LNCAP (cell line): Measurements from ENCODE around the gene CALHM2.

Experiments
- TF ChIP-seq, protein P1 (sequence below): fragments of 450-650 bp; IDR thresholded peaks from 2 replicates; pipeline ENCODE4 v1.5.1; 2017; ENCODE audit warnings: mild to moderate bottlenecking

The CALHM2 gene

DNA sequence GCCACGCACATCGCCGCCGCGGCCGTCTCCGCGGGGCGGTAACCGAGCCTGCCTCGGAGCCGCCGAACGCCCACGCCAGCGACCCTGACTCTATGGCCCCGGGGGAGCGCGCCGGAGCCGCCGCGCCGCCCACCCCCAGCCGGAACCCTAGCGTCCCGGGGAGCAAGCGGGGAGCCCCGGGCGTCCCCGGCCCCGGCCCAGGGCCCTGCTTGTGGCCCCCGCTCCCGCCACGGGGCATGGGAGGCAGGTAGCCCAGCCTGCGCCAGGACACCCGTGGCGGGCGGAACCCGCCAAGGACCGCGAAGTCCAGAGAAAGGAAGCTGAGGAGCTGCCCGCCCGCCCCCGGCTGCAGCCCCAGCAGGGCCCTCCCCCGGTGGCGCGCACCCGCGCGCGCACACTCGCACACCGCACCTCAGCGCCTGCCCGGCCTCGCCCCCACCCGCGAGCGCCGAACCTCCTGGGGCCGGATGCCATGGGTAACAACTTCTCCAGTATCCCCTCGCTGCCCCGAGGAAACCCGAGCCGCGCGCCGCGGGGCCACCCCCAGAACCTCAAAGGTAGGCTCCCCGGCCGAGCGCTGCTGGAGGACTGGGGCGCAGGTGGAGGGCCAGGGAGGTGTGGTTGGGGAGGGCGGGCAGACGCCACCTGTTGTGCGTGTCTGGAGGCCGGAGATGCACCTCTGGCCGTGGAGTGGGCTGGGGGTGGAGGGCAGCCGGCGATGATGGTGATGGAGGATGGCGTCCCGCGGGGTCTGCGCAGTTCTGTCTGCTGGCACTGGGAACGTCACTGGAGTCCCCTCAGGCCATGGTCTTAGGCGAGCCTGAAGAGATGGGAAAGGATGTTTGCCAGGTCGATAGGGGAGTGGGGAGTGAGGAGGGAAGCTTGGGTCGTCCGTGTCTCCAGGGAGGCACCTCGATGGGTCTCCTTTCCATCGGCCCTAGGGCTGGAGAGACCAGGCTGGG lies 42.0 kb upstream of the CALHM2 start:
- TF ChIP-seq, protein P1, sequence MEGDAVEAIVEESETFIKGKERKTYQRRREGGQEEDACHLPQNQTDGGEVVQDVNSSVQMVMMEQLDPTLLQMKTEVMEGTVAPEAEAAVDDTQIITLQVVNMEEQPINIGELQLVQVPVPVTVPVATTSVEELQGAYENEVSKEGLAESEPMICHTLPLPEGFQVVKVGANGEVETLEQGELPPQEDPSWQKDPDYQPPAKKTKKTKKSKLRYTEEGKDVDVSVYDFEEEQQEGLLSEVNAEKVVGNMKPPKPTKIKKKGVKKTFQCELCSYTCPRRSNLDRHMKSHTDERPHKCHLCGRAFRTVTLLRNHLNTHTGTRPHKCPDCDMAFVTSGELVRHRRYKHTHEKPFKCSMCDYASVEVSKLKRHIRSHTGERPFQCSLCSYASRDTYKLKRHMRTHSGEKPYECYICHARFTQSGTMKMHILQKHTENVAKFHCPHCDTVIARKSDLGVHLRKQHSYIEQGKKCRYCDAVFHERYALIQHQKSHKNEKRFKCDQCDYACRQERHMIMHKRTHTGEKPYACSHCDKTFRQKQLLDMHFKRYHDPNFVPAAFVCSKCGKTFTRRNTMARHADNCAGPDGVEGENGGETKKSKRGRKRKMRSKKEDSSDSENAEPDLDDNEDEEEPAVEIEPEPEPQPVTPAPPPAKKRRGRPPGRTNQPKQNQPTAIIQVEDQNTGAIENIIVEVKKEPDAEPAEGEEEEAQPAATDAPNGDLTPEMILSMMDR, result no peak

DNA sequence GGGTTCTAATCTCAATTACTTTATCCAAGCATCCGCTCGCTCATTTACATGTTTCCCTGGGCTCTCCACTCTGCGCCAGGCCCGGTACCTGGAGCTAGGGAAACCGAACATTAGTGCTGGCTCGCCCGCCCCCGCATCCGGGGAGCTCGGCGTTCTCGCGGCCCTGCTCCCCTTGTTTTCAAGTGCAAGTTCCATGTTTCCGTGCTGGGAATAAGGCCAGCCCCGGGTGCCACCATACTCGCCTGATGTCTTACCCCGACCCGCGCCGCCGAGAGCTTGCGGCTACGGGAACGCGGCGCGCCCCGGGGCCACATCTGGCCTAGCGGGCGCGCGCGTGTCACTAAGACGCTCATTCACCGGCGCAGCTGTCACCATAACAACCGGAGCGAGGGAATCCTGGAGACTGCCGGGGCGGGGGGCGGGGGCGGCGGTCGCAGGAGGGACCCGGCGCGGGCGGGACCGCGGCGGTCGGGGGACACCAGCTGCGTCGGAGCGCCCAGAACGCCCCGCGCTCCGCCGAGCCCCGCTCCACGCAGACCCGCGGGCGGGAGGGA lies 41.3 kb upstream of the CALHM2 start, which contains the start of gene NEURL1:
Gene NEURL1 (plus strand): TSS at position 344 of the 554 bp plus-strand sequence. CDS start 683 bp downstream, outside the sequence.
- TF ChIP-seq, protein P1, result no peak

DNA sequence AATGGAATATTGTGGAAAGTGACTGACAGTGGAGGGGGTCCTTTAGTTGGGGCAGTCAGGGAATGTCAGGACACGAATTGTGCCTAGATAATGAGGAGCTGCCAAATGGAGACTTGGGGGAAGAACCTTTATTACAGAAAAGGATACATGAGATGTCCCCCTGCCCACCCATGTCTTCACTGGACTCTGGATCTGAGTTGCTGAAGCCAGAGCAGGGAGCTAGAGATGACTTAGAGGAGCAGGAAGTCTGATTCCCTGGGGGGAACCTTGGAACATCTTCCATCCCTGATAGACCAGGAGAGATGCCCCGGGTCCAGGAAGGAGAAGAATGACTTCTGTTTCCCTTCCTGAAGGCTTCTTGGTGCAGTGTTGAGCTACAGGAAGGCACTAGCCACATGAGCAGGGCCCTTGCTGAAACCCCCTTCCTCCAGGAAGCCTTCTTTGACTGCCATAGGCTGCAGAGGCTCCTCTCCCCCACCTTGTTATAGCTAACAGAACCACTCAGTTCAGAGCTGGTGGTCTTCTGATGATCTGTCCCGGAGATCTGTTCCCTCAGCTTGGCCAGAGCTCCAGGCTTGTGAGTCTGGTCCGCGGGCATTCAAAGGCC lies 40.6 kb upstream of the CALHM2 start:
- TF ChIP-seq, protein P1, result no peak

DNA sequence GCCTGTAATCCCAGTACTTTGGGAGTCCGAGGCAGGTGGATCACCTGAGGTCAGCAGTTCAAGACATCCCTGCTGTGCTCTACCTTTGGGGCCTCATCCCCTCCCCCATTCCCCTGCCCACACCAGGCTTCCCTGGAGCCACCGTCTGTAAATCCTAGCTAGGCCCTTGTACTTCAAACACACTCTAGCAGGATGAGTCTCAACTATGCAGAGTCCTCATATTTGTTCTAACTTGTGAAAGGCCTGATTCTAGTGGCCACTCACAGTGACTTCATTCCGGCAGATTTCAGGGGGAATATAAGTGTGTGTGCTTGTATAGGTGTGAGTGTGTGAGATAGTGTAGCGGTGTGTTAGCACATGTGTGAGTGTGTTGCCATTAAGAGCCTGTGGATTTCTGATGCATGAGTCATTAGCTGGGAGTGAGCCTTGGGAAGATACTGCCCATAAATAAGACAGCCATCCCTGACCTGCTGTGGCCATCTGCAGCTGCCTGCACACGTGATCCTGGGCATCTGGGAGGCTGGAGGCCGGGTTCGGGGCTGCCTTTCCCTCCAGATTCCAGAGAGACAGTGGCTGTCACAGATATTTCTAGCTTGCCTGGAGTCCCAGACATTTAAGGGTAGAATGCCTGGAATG lies 39.7 kb upstream of the CALHM2 start:
- TF ChIP-seq, protein P1, result no peak

DNA sequence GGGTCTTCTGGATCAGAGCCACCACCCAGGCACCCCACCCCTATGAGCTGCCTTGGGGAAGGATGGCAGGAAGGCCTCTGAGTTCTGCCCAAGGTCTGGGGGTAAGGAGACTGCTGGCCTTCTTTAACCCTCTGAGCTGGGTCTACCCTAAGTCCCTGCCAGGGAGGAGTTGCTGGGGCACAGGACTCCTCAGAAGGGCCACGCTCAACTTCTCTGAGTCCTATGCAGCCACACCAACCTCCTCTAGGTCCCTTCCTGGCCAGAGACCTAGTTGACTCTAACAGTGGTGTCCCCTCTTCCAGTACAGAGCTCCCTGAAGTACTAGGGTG lies 38.8 kb upstream of the CALHM2 start:
- TF ChIP-seq, protein P1, result no peak

DNA sequence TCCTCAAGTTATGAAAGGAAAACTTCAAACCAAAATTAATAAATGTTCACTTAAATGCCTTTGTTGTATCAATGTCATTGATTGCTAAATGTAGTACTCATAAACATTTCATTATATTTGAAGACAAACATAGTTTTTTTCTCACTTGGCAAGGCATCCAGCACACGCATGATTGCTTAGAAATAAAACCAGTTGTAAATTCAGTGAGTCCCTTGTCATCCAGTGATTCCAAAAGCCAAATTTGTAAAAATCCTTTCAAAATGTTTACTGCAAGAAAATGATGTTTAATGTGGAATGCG lies 35.2 kb upstream of the CALHM2 start:
- TF ChIP-seq, protein P1, result no peak

DNA sequence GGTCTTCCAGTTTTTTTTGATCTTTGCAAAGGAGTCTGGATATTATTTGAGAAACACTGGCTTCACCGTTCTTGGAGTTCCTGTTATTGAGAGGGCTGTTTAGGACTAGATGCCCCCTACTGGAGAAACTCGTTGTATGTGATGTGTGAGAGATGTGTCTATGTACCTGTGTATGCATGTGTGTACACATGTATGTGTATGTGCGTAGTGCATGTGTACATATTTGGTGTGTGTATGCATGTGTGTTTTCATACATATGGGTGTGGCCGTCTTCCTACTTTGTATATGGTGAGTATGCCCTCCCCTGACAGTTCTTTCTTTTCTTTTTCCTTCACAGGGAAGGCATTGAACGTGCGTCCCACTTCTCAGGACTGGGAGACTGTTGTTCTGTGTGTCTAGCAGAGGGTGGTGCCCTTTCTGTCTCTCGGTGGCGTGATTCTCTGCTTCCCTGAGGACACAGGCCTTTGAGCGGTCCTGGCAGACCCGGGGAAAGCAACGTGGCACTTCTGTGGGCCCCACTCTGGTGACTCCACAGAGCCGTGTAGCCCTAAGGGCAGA lies 29.9 kb upstream of the CALHM2 start:
- TF ChIP-seq, protein P1, result peak; percentile 64
